GM18519 (cell line): ENCODE measurements around the gene ETNK2.

Experiments used
- ATAC-seq: cut with Tn5 transposase; IDR thresholded peaks from one replicate; pipeline ENCODE4 v1.9.1; 2021; ENCODE audit warnings: mild to moderate bottlenecking, moderate library complexity; ENCODE audit not compliant: unreplicated experiment, low FRiP score

Gene ETNK2

GRCh38 chr1:204087181-204087892 is 64.5 kb downstream of the ETNK2 start:
- ATAC-seq, result no peak

GRCh38 chr1:204085876-204086275 is 66.0 kb downstream of the ETNK2 start:
- no peak for ATAC-seq

GRCh38 chr1:204084247-204084772 is 67.5 kb downstream of the ETNK2 start:
- ATAC-seq, result no peak

- no peak for ATAC-seq
These were observed 68.4 kb downstream of the ETNK2 start for GRCh38 chr1:204083491-204083890.

GRCh38 chr1:204081791-204082513 is 69.9 kb downstream of the ETNK2 start:
- no peak for ATAC-seq

- no peak for ATAC-seq
These were observed 70.6 kb downstream of the ETNK2 start for GRCh38 chr1:204081164-204081790.
